ENCODE measurements around the gene ATP5F1B.

- TF ChIP-seq CTCF (IDR thresholded peaks at IDR 0.05) (no peak), POLR2AphosphoS5 (IDR thresholded peaks at IDR 0.05; ENCODE audit: low read depth, low read length) (no peak), SIN3A (IDR thresholded peaks at IDR 0.05; ENCODE audit: borderline replicate concordance, insufficient read depth, low read depth, low read length) (no peak)
Observed at GRCh38 chr12:56657416-56658379, 11.9 kb upstream of the ATP5F1B start.
